ENCODE data around the gene PTPA. TPM values are rescaled to one million over a fixed set of nuclear protein-coding genes. Genes with fewer than 3 reads are reported as not detected.

Gene PTPA
- total RNA-seq, 1 donor from 2014 or later = 121 TPM

- intact Hi-C loops (cut with micrococcal nuclease) = no loop called here
These were observed 21.9 kb downstream of the PTPA start for GRCh38 chr9:129133082-129133481.

DNA sequence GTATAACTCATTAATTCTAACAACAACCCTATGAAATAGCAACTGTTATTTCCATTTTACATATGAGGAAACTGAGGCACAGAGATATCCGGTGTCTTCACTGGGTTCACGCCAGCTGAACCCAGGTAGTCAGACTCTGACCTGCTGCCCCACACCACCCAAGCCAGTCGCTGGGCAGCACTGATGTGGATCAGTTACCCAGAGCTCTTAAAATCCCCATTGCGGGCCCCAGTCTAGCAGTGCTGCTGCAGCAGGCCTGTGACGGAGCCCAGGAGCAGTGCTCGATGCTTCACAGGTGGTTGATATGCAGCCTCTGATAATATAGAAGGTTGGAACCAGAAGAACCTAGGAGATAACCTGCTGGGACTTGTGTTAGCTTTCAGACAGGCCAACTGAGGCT, 24.3 kb downstream of the PTPA start:
- intact Hi-C loops (cut with micrococcal nuclease) = no loop called here

- intact Hi-C loops (cut with micrococcal nuclease) = no loop called here
These were observed 25.3 kb downstream of the PTPA start for GRCh38 chr9:129136446-129137035.

GRCh38 chr9:129137292-129138143, 26.3 kb downstream of the PTPA start:
- intact Hi-C loops (cut with micrococcal nuclease) = loop anchor here (2.0 kb wide), 2 partner anchors 57 to 645 kb away; partner anchors contain the start of gene DOLPP1

DNA sequence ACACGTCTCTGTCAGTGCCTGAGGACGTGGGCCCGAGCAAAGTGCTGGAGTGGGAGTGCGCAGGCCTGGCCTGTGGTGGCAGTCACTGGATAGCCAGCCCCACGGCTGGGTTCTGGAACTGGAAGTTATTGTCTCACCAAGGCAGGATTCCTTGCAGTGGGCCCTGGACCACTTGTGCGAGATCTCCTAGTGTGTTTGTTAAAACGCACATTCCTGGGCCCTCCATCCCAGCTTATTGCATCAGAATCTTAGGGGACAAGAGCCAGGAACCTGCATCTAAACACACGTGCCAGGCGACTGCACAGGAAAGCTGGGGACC, 26.9 kb downstream of the PTPA start:
- intact Hi-C loops (cut with micrococcal nuclease) = loop anchor here (2.0 kb wide), 2 partner anchors 57 to 645 kb away; partner anchors contain the start of gene DOLPP1

- intact Hi-C loops (cut with micrococcal nuclease) = loop anchor here (1.0 to 2.0 kb wide), 7 partner anchors 7 to 644 kb away; partner anchors contain the start of gene DOLPP1
These were observed 27.4 kb downstream of the PTPA start for GRCh38 chr9:129138476-129139232.

- intact Hi-C loops (cut with micrococcal nuclease) = loop anchor here (1.0 to 2.0 kb wide), 7 partner anchors 8 to 643 kb away; partner anchors contain the start of gene DOLPP1
These were observed 28.2 kb downstream of the PTPA start for GRCh38 chr9:129139233-129139992.

GRCh38 chr9:129139993-129140396, 28.8 kb downstream of the PTPA start:
- intact Hi-C loops (cut with micrococcal nuclease) = loop anchor here (1.0 to 2.0 kb wide), 13 partner anchors 9 to 651 kb away; partner anchors contain the start of gene DOLPP1

GRCh38 chr9:129140397-129141065, 29.3 kb downstream of the PTPA start:
- intact Hi-C loops (cut with micrococcal nuclease) = loop anchor here (1.0 to 2.0 kb wide), 6 partner anchors 62 to 650 kb away; no protein-coding TSS in a partner anchor

GRCh38 chr9:129141066-129142041, 30.1 kb downstream of the PTPA start:
- intact Hi-C loops (cut with micrococcal nuclease) = loop anchor here (2.0 kb wide), 5 partner anchors 61 to 649 kb away; no protein-coding TSS in a partner anchor

DNA sequence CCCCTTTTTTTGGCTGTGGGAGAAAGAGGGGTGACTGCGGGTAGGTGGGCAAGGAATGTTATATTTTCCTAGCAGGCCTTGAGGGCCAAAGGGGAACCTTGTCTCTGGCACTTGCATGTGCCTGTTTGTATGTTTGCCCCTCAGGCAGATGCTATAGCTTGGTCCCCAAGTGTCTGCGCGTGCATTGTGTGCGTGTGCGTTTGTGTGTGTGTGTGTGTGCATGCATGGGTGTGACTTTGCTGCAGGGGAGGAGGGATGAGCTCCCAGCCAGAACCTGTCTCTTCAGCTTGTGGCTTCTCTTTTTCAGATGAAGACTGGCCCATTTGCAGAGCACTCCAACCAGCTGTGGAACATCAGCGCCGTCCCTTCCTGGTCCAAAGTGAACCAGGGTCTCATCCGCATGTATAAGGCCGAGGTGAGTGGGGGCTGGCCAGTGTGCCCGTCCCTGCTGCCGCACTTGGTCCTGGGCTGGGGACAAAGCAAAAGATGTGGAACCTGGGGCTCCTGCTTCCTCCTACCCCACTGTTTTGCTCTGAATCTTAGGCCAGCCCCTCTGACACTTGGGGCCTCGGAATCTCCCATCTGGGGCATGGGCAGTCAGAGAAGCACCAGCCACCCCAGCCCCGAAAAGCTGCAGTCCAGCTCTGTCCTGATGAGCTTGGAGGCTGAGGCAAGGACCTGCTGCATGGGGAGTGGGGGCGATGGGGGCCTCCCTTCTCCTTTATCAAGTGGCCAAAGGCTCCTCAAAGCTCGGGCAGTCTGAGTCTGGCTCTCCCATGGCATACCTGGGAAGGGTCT, 31.1 kb downstream of the PTPA start:
- intact Hi-C loops (cut with micrococcal nuclease) = no loop called here

GRCh38 chr9:129143031-129143927, 32.1 kb downstream of the PTPA start:
- intact Hi-C loops (cut with micrococcal nuclease) = no loop called here

DNA sequence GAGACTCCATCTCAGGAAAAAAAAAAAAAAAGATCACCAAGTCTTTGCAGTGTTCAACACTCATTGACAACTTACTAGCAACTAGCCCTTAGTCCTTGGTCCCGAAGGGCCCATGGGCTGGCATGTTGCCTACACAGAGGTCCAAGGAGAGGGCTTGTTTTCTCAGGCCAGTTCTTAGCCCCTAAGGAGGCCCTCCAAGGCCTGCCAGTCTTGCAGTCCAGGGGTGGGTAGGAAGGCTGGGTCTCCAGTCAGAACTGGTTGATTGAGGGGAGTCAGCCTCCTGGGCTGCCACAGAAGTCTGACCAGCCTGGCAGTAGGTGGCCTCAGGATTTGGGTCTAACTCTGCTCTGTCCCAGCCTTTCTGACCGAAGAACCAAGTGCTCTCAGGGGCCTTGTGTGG, 34.1 kb downstream of the PTPA start:
- intact Hi-C loops (cut with micrococcal nuclease) = no loop called here

DNA sequence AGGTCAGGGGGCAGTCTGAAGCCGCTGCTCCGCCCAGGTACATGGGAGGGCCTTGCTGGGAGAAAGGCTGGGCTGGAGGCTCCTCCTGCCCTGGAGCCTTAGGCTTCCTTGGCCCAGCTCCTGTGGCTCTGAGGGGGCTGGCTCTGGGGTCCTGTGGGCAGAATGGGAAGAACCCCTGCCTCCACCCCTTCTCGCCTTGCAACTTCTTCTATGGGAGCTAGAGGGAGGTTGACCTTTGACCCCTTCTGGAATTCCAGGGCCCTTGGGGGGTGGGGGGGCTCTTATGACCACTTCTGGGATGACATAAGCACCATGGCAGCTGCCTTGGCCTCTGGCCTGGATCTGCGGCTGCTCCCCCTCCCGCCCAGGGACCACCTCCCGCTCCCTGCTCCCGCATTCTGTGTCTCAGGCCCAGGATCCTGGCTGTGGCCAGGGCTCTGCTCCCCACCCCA, 34.7 kb downstream of the PTPA start:
- intact Hi-C loops (cut with micrococcal nuclease) = no loop called here

- intact Hi-C loops (cut with micrococcal nuclease) = no loop called here
These were observed 35.3 kb downstream of the PTPA start for GRCh38 chr9:129146441-129146941.

DNA sequence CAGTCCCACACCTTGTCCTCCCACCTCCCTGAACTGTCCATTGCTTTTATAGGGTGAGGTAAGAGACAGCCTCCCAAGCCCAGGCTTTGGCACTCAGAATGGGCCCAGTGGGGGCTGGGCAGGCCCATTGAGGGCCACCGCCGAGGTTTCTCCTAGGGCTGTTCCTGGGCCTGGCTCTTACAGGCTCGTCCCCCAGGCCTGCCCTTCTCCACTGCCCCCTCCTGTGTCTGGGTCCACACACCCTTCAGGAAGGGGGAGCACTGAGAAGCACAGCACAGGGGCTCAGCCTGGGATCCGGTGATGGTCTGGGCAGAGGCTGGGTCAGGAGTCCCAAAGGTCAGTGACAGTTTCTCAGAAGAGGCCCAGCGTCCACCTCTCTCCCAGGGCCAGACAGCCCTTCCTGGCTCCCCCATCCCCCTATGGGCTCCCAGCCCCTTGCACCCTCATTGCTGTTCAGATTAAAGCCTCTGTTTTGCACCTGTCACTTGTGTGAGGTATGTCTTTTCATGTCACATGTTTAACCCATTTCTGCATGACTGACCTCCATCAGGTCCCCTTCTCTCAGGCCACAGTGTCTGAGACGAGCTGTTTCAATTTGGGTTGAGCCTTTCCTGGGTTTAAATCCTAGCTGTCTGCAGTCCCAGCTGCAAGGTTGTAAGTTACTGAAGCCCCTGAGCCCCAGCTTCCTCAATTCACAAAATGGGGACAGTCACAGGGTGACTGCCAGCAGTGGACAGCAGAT, 37.4 kb downstream of the PTPA start:
- intact Hi-C loops (cut with micrococcal nuclease) = no loop called here

Measured in T-helper 1 cell treated with Interleukin-12 subunit alpha and Interleukin-12 subunit beta and Interleukin-4 antibody, amounts not matched to agents 30 ng/mL and 1 ng/mL, for 36 hours (primary cell).